Measurements from ENCODE around the gene VEGFC.

Gene VEGFC

DNA sequence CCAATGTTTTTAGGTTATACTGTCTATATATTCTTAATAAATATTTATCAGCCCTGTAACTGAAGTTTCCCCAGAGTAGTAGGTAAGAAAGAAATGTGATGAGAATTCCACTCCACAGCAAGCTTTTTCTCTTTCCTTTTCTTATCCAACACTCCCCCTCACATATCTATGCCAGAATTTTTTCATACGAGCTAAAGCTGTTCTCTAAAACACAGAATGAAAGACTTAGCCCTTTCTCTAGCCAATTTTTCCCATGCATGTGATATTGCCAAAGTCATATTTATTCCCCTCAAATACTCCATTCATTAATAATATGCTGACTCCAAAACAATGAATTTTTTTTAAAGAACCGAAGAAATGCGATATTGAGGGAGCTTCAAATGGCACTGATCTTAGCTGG, 32.3 kb downstream of the VEGFC start:
- H3K4me3 ChIP-seq (replicated peaks; ENCODE audit: insufficient read depth, low read length) = no peak overlapping the region
- H3K27me3 ChIP-seq (ENCODE audit: insufficient read depth, poor library complexity, severe bottlenecking) = no peaks in the 10 kb centered on the region
- TF ChIP-seq GABPA (IDR thresholded peaks at IDR 0.05; ENCODE audit: low read depth) = no peak
- TF ChIP-seq POLR2AphosphoS5 (IDR thresholded peaks at IDR 0.05; ENCODE audit: low read depth) = no peak
- TF ChIP-seq SPI1 (IDR thresholded peaks at IDR 0.05; ENCODE audit: borderline replicate concordance, low read depth) = no peak
- TF ChIP-seq, protein P1, sequence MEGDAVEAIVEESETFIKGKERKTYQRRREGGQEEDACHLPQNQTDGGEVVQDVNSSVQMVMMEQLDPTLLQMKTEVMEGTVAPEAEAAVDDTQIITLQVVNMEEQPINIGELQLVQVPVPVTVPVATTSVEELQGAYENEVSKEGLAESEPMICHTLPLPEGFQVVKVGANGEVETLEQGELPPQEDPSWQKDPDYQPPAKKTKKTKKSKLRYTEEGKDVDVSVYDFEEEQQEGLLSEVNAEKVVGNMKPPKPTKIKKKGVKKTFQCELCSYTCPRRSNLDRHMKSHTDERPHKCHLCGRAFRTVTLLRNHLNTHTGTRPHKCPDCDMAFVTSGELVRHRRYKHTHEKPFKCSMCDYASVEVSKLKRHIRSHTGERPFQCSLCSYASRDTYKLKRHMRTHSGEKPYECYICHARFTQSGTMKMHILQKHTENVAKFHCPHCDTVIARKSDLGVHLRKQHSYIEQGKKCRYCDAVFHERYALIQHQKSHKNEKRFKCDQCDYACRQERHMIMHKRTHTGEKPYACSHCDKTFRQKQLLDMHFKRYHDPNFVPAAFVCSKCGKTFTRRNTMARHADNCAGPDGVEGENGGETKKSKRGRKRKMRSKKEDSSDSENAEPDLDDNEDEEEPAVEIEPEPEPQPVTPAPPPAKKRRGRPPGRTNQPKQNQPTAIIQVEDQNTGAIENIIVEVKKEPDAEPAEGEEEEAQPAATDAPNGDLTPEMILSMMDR (IDR thresholded peaks at IDR 0.05; ENCODE audit: insufficient read depth, low read length) = no peak
- TF ChIP-seq, protein P2, sequence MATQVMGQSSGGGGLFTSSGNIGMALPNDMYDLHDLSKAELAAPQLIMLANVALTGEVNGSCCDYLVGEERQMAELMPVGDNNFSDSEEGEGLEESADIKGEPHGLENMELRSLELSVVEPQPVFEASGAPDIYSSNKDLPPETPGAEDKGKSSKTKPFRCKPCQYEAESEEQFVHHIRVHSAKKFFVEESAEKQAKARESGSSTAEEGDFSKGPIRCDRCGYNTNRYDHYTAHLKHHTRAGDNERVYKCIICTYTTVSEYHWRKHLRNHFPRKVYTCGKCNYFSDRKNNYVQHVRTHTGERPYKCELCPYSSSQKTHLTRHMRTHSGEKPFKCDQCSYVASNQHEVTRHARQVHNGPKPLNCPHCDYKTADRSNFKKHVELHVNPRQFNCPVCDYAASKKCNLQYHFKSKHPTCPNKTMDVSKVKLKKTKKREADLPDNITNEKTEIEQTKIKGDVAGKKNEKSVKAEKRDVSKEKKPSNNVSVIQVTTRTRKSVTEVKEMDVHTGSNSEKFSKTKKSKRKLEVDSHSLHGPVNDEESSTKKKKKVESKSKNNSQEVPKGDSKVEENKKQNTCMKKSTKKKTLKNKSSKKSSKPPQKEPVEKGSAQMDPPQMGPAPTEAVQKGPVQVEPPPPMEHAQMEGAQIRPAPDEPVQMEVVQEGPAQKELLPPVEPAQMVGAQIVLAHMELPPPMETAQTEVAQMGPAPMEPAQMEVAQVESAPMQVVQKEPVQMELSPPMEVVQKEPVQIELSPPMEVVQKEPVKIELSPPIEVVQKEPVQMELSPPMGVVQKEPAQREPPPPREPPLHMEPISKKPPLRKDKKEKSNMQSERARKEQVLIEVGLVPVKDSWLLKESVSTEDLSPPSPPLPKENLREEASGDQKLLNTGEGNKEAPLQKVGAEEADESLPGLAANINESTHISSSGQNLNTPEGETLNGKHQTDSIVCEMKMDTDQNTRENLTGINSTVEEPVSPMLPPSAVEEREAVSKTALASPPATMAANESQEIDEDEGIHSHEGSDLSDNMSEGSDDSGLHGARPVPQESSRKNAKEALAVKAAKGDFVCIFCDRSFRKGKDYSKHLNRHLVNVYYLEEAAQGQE (IDR thresholded peaks at IDR 0.05; ENCODE audit: insufficient replicate concordance, low read depth) = no peak
- DNase-seq (ENCODE audit: low read depth in 1 of 2, low spot score in 1 of 2) = no peak
- H3K27ac ChIP-seq (replicated peaks) = no peak overlapping the region

DNA sequence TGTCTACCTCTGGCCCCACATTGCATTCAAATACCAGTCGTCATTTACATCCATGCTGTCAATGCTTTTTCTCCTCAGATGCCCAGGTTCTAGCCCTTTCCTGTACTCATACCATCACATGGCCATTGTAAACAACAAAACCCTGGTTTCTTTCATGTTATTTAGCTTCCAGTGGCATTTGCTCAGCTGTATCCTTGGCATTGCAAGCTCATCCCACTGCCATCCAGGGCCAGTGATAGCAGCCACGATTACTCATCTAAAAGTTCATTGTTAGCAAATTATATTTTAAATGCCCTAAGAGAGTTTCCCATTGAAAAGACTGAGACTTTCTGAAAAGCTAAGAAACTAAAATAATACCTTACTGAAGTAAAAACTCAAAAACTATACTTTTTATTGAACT, 34.0 kb downstream of the VEGFC start:
- Histone ChIP-seq H3K27me3 (ENCODE audit: insufficient read depth, poor library complexity, severe bottlenecking) (no peaks in the 10 kb centered on the region), H3K4me3 (replicated peaks; ENCODE audit: insufficient read depth, low read length) (no peak overlapping the region), H3K27ac (replicated peaks) (no peak overlapping the region)
- no peak for DNase-seq (ENCODE audit: low read depth in 1 of 2, low spot score in 1 of 2)
- TF ChIP-seq GABPA (IDR thresholded peaks at IDR 0.05; ENCODE audit: low read depth) (no peak), SPI1 (IDR thresholded peaks at IDR 0.05; ENCODE audit: borderline replicate concordance, low read depth) (no peak), POLR2AphosphoS5 (IDR thresholded peaks at IDR 0.05; ENCODE audit: low read depth) (no peak)
- TF ChIP-seq, protein P1 (IDR thresholded peaks at IDR 0.05; ENCODE audit: insufficient read depth, low read length) = no peak
- TF ChIP-seq, protein P2 (IDR thresholded peaks at IDR 0.05; ENCODE audit: insufficient replicate concordance, low read depth) = no peak

DNA sequence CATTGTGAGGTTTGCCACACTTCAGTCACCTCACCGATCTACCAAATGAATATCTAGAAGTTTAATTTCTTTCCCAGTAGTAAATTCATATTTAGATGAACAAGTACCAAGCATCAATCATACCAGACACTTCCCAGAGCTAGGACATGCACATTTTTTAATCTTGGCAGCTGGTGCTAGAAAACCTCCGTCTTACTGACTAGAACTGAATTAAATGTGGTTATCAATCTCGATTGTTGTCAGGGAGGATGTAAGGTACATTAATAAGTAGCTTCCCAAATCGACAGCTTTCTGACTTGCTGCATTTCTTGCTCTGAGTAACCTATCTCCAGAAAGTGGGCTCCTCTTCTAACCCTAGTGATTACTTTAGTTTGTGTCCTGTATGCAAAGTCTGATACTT, 34.4 kb downstream of the VEGFC start:
- no peak for TF ChIP-seq POLR2AphosphoS5 (IDR thresholded peaks at IDR 0.05; ENCODE audit: low read depth)
- no peak for TF ChIP-seq GABPA (IDR thresholded peaks at IDR 0.05; ENCODE audit: low read depth)
- no peak for TF ChIP-seq SPI1 (IDR thresholded peaks at IDR 0.05; ENCODE audit: borderline replicate concordance, low read depth)
- TF ChIP-seq, protein P2 (IDR thresholded peaks at IDR 0.05; ENCODE audit: insufficient replicate concordance, low read depth) = no peak
- TF ChIP-seq, protein P1 (IDR thresholded peaks at IDR 0.05; ENCODE audit: insufficient read depth, low read length) = no peak
- no peak for DNase-seq (ENCODE audit: low read depth in 1 of 2, low spot score in 1 of 2)
- no peak overlapping the region for H3K4me3 ChIP-seq (replicated peaks; ENCODE audit: insufficient read depth, low read length)
- H3K27ac ChIP-seq (replicated peaks) = no peak overlapping the region
- no peaks in the 10 kb centered on the region for H3K27me3 ChIP-seq (ENCODE audit: insufficient read depth, poor library complexity, severe bottlenecking)
